ENCODE measurements around the gene MRPL1. TPM values are rescaled to one million over a fixed set of nuclear protein-coding genes. Genes with fewer than 3 reads are reported as not detected.

Gene MRPL1
- total and polyA plus RNA-seq, 2 of the 13 experiments (the other 11 are each of a cell fraction or from before 2014, with no cell fraction given): 23.3 to 61.5 TPM

GRCh38 chr4:77893451-77893850 is 30.8 kb downstream of the MRPL1 start:
- 97% methylated on average over 2 of the region's 2 CpGs for WGBS (ENCODE audit: low lambda C conversion rate)
- TF ChIP-seq NR2F6 (IDR thresholded peaks at IDR 0.05): no peak
- TF ChIP-seq NR2F6 (CRISPR knock-in tag; IDR thresholded peaks at IDR 0.05): no peak
- TF ChIP-seq ZNF678 (CRISPR knock-in tag; IDR thresholded peaks at IDR 0.05): no peak
- TF ChIP-seq KLF16 (CRISPR knock-in tag; IDR thresholded peaks at IDR 0.05): no peak
- TF ChIP-seq TMF1 (CRISPR knock-in tag; IDR thresholded peaks at IDR 0.05; ENCODE audit: low read depth): no peak
- no peak for TF ChIP-seq STAT6 (CRISPR knock-in tag; IDR thresholded peaks at IDR 0.05; ENCODE audit: borderline replicate concordance)
- TF ChIP-seq HES4 (CRISPR knock-in tag; IDR thresholded peaks at IDR 0.05; ENCODE audit: borderline replicate concordance): no peak
- no peak for TF ChIP-seq SOX13 (IDR thresholded peaks at IDR 0.05)
- no peak for TF ChIP-seq SOX13 (CRISPR knock-in tag; conservative IDR thresholded peaks at IDR 0.05 in 1 of 2, IDR thresholded peaks at IDR 0.05 in 1 of 2)
- TF ChIP-seq SRY (CRISPR knock-in tag; IDR thresholded peaks at IDR 0.05): no peak
- no peak for TF ChIP-seq CEBPZ (IDR thresholded peaks at IDR 0.05; ENCODE audit: low read length)
- TF ChIP-seq ZNF10 (CRISPR knock-in tag; IDR thresholded peaks at IDR 0.05; ENCODE audit: borderline replicate concordance, low read depth): no peak
- TF ChIP-seq TRIM22 (IDR thresholded peaks at IDR 0.05): no peak
- TF ChIP-seq KDM2A (CRISPR knock-in tag; IDR thresholded peaks at IDR 0.05; ENCODE audit: borderline replicate concordance, low read depth): no peak
- no peak for TF ChIP-seq NONO (IDR thresholded peaks at IDR 0.05)
- TF ChIP-seq NONO (CRISPR knock-in tag; conservative IDR thresholded peaks at IDR 0.05): no peak
- no peak for TF ChIP-seq HNRNPLL (IDR thresholded peaks at IDR 0.05; ENCODE audit: low read depth, low read length, poor library complexity, severe bottlenecking)
- TF ChIP-seq KAT2B (IDR thresholded peaks at IDR 0.05; ENCODE audit: borderline replicate concordance, low read depth, low read length): no peak

More at GRCh38 chr4:77893451-77893850, 30.8 kb downstream of the MRPL1 start:
- H3K36me3 ChIP-seq (replicated peaks in 1 of 2; ENCODE audit: control insufficient read depth in 1 of 2, insufficient read depth in 2 of 2, low read length in 2 of 2): peaks cover 3 to 49% of the 10 kb centered on the region in 2 experiments; a peak in 4 of 5 replicates
- H3K27me3 ChIP-seq (ENCODE audit: control insufficient read depth in 1 of 2, insufficient read depth in 2 of 2, low read length in 2 of 2): no peaks in the 10 kb centered on the region; a peak in 1 of 5 replicates
- in situ Hi-C loops (cut with HindIII; ENCODE audit: extremely low pct_ligation_motif_present, low pct_unique_long_range_greater_than_20kb) (no loop called here), intact Hi-C loops (cut with micrococcal nuclease; ENCODE audit: unreplicated experiment) (no loop called here)
- H4K20me1 ChIP-seq (ENCODE audit: insufficient read depth, low read length): no peaks in the 10 kb centered on the region
- no peak overlapping the region for H3K4me2 ChIP-seq (ENCODE audit: low read depth, low read length)
- ChIA-PET CTCF (ENCODE audit: low intra/inter-chr PET ratio, low total read pairs) (no interaction called here), POLR2A (no interaction called here)
- H3K27ac ChIP-seq (ENCODE audit: extremely low read length, insufficient read depth, low read length): no peak overlapping the region
- H2AFZ ChIP-seq (ENCODE audit: low read length): no peak overlapping the region
- H3K4me3 ChIP-seq (replicated peaks in 1 of 3; ENCODE audit: insufficient read depth in 1 of 3, low read depth in 2 of 3, low read length in 3 of 3): no peak overlapping the region
- H3K9me3 ChIP-seq (ENCODE audit: low read length): no peaks in the 10 kb centered on the region
- ATAC-seq (no peak), DNase-seq (ENCODE audit: low spot score) (no peak), FAIRE-seq (no peak)
- no peaks in the 10 kb centered on the region for H3K79me2 ChIP-seq (ENCODE audit: insufficient read depth, low read length)
- no peaks in the 10 kb centered on the region for H3K4me1 ChIP-seq (ENCODE audit: insufficient read depth, low read length)
- no TSS peak for BruUV-seq (replicated peaks)
- no peak overlapping the region for H3K9ac ChIP-seq (ENCODE audit: insufficient read depth, low read depth, low read length)
